ENCODE data around the gene MTERF4.

MTERF4 gene

GRCh38 chr2:241068942-241069810 lies 32.9 kb downstream of the MTERF4 start:
- no peak for DNase-seq (ENCODE audit: low spot score)

DNA sequence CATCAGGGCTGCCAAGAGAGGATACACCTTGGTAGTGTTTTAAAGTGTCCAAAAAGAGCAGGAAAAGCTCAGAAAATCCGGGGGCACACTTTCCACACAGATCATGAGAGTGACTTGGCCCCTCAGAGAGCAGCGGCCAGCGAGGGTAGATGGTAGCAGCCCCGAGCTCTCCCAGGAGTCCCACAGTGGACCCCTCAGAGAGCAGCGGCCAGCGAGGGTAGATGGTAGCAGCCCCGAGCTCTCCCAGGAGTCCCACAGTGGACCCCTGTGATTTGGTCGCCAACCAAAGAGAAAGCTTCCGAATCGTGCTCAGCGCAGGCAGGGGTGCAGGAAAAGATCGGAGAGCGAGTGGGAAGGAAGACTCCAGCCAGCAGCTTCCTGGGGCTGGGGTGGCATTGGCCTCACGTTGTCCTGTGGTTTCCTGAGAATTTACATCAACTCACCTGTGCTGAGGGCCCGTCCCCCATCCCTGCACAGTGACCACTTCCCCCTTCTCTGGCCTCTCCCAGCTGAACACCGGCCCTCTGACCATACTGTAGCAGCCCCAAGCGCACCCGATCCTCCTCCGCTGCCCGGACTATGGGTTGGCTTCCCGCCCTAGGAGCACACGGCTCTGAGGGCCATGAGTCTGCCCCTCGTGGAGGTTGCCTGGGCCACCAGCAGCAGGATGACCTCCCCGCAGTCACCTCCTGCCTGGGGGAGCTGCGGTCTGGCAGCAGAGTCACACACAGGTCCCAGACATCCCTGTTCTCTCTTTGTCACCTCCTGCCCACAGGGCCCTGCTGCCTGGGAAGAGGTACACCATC lies 33.7 kb downstream of the MTERF4 start:
- no peak for DNase-seq (ENCODE audit: low spot score)

DNA sequence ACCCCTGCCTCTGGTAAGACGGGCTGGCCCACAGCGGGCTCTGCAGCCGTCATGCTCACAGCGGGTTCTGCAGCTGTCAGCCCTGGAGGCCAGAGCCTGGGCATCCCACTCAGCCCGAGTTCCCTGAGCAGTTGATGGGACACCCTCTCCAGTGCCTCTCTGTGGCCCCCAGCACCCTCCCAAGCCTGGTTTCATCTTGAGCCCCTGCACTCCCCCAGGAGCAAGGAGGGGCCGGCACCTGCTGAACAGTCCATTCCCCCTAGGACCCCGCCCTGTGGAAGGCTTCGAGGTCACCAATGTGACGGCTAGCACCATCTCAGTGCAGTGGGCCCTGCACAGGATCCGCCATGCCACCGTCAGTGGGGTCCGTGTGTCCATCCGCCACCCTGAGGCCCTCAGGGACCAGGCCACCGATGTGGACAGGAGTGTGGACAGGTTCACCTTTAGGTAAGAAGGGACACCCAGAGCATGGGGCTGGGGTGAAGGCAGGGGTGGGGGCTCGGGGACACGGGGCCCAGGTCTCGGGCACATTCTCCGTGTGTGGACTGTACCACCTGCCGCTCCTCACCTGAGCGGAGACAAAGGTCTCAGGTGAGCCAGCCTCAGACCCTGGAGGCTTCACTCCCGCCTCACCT lies 34.5 kb downstream of the MTERF4 start:
- DNase-seq (ENCODE audit: low spot score) = no peak

GRCh38 chr2:241066893-241067341 lies 35.2 kb downstream of the MTERF4 start:
- no peak for DNase-seq (ENCODE audit: low spot score)

- DNase-seq (ENCODE audit: low spot score) = no peak
Observed at GRCh38 chr2:241066171-241066892, 35.8 kb downstream of the MTERF4 start.

DNA sequence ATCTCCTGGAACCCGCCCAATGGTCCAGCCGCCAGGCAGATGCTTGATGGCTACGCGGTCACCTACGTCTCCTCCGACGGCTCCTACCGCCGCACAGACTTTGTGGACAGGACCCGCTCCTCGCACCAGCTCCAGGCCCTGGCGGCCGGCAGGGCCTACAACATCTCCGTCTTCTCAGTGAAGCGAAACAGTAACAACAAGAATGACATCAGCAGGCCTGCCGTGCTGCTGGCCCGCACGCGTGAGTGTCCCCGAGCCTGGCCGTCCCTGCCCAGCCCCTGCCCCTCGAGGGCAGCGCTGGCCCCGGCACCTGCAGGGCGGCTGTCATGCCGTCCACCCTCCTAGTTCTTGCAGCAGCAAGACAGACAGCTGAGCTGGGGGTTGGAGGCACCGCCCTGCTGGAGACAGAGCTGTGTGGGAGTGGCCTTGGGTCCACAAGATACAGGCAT lies 36.7 kb downstream of the MTERF4 start:
- DNase-seq (ENCODE audit: low spot score) = no peak

GRCh38 chr2:241064802-241065354 lies 37.2 kb downstream of the MTERF4 start:
- DNase-seq (ENCODE audit: low spot score) = no peak

DNA sequence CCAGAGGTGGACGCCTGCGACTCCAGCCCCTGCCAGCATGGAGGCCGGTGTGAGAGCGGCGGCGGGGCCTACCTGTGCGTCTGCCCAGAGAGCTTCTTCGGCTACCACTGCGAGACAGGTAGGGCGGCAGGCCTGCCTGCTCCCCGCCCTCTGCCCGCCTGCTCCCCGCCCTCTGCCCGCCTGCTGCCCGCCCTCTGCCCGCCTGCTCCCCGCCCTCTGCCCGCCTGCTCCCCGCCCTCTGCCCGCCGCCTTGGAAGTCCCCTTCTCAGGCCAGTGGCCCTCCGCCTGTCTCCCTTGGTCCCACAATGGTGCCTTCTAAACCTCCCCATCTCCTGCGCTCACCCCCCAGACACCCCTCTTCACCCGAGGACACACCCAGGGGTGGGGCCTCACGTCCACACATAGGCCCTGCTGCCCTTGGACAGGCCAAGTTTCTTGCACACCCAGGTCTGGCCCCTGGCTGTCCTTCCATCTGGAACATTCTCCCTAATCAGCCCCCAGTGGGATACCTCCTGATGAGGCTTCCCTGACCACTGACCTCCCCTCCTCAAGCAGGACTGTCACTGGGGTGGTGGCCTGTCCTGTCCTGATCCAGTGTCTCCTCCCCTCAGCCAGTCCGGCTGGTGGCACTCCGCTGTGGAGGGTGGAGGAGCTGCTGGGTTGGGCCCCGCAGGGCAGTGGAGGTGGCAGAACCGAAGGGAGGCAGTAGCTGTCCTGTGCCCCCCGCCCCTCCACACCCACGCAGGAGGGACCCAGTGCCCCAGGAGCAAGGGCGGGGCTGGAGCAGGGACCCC lies 37.9 kb downstream of the MTERF4 start:
- peak; percentile 47 for DNase-seq (ENCODE audit: low spot score)

GRCh38 chr2:241063587-241063986 lies 38.5 kb downstream of the MTERF4 start:
- no peak for DNase-seq (ENCODE audit: low spot score)

GRCh38 chr2:241063093-241063551 lies 39.0 kb downstream of the MTERF4 start:
- no peak for DNase-seq (ENCODE audit: low spot score)

GRCh38 chr2:241062389-241063092 lies 39.5 kb downstream of the MTERF4 start:
- DNase-seq (ENCODE audit: low spot score) = no peak

- no peak for DNase-seq (ENCODE audit: low spot score)
Observed at GRCh38 chr2:241061275-241061674, 40.8 kb downstream of the MTERF4 start.

DNA sequence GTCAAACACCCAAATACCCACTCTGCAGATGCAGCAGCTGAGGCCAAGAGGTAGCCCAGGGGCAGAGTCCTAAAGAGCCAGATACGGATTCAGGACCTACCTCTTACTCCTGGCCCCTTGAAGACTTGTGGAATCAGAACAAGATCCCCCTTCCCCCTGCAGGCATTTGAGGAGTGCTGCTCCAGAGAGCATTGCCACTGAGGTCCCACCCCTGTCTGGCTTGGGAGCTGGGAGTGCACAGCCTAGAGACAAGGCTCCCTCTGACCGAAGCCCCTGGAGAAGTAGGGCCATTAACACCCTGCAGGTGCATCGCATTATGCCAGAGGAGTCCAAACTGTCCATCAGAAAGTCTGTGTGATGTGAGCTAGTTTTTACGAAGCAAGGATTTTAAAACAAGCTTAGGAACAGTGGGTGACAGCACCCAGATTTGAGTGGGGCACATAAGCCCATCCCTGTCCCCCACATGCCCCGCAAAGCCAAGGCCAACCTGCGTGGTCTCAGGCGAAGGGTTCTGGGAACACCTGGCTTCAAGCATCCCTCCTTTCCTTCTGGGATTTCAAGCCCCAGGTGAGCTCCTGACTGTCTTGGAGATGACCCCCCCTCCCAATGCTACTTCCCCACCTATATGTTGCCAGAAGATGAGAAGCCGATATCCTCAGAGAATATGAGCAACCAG lies 48.4 kb downstream of the MTERF4 start:
- no peak for DNase-seq (ENCODE audit: low spot score)

DNA sequence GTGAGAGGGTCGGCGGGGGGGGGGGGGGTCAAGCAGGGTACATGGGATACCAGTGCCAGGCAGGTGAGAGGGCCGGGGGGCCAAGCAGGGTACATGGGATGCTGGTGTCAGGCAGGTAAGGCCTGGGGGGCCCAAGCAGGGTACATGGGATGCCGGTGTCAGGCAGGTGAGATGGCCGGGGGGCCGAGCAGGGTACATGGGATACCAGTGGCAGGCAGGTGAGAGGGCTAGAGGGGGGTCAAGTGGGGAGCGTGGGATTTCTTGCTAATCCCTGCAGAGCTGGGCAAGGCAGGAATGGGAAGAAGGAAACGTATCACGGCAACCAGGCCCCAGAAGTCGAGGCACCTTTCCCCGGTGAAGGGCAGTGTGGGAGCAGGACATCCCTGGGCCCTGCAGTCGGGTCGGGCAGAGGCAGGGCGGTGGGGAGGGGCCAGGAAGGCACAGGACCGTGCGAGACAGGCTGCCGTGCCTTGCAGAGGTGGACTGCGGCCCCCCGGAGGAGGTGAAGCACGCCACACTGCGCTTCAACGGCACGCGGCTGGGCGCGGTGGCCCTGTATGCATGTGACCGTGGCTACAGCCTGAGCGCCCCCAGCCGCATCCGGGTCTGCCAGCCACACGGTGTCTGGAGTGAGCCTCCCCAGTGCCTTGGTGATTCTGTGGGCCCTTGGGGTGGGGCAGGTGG lies 49.3 kb downstream of the MTERF4 start:
- DNase-seq (ENCODE audit: low spot score) = no peak

DNA sequence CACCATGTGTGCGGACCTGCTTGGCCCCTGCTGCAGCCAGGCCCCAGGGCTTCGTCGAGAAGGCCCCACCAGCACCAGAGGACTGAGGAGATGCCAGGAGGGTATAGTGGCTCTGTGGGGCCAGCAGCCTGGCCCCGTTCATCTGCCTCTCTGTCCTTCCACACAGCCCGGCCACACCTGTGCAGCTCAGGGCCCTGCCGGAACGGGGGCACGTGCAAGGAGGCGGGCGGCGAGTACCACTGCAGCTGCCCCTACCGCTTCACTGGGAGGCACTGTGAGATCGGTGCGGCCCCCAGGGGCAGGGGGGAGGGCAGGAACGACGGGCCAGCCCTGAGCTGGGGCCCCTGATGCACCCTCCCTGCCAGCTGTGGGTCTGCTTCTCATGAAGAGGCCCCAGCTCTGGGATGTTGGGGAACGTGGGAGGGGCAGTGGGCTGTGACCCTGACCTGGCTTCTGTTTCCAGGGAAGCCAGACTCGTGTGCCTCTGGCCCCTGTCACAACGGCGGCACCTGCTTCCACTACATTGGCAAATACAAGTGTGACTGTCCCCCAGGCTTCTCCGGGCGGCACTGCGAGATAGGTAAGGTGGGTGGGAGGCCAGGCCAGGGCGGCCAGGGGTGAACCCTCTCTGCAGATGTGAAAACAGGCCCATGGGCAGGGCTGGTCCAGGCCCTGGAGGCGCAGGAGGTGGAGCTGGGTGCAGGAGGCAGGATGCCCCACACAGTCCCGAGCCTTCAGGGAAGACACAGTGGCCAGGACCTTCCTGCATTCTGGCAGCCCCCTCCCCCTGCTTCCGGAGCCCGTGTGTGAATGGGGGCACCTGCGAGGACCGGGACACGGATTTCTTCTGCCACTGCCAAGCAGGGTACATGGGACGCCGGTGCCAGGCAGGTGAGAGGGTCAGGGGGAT lies 50.3 kb downstream of the MTERF4 start:
- DNase-seq (ENCODE audit: low spot score) = no peak

DNA sequence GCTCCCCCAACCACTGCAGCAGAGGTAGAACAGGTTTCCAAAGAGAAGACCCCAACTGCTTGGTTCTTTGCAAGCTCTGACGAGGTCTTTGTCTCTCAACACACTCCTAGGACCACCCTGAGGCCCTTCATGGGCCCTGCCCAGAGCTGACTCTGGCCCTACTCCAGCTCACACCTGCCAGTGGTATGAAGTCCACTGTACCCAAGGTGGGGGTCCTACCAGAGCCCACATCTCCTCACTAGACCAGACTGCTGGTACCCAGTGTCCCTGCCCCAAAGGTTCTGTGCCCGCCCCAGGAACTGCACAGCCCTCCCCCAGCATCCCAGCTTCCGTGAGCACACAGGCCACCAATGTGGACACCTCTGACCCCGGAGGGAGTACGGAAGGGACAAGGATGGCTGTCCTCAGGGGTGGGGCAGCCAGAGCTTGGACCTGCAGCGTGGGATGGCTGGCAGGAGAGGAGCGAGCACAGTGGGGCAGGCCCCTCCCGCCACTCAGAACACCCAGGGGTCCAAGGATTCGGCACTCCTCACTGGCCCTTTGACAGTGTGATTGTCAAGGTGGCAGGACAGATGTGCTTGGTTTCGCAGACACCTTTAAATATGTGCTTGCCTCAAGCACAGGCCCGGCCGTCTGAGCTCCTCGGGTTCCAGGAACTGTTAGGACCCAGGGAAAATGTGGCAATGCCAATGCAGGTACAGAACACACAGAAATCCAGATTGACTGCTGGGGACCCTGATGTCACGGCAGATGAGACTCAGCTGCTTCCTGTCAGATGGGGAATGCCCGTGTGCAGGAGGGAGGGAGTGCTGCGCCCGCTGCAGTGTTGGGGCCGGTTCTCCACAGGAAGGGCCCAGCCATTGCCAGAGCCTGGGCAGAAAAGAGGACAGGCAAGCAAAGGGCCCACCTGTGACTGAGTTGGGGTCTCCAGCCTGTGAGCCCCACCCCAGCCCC lies 51.2 kb downstream of the MTERF4 start:
- DNase-seq (ENCODE audit: low spot score) = no peak

All from CD4-positive, alpha-beta T cell treated with Interleukin-15 for 4 hours (primary cell).